Skeletal muscle tissue (tissue), 4 donors: ENCODE measurements around the gene STXBP5. TPM values are rescaled to one million over a fixed set of nuclear protein-coding genes. Genes with fewer than 3 reads are reported as not detected.

Source experiments
- H3K27ac ChIP-seq: one replicate; pipeline ENCODE4 v1.7.0; 2013; ENCODE audit warnings: mild to moderate bottlenecking, low read depth, low read length, inconsistent platforms
- H3K27me3 ChIP-seq, 3 donors: one replicate each; pipeline ENCODE4 v1.7.0; 2013; ENCODE audit warnings: low read length in 3 of 3; ENCODE audit not compliant: control insufficient read depth in 3 of 3, insufficient read depth in 3 of 3
- H3K36me3 ChIP-seq, 3 donors: one replicate each; pipeline ENCODE4 v1.7.0; 2013; ENCODE audit warnings: low read length in 3 of 3; ENCODE audit not compliant: control insufficient read depth in 3 of 3, insufficient read depth in 3 of 3
- H3K4me1 ChIP-seq, 3 donors: one replicate each; pipeline ENCODE4 v1.7.0; 2013; ENCODE audit warnings: low read length in 3 of 3, mild to moderate bottlenecking in 3 of 3; ENCODE audit not compliant: control insufficient read depth in 3 of 3, insufficient read depth in 3 of 3
- H3K4me3 ChIP-seq, 3 donors: one replicate each; pipeline ENCODE4 v1.7.0; 2013; ENCODE audit warnings: low read length in 3 of 3
- H3K9ac ChIP-seq, 3 donors: one replicate each; pipeline ENCODE4 v1.7.0; 2013; ENCODE audit warnings: low read length in 3 of 3, mild to moderate bottlenecking in 3 of 3, moderate library complexity in 2 of 3, low read depth in 1 of 3
- H3K9me3 ChIP-seq, 3 donors: one replicate each; pipeline ENCODE4 v1.7.0; 2013; ENCODE audit warnings: low read length in 3 of 3; ENCODE audit not compliant: control insufficient read depth in 3 of 3
- total RNA-seq: library from RNA; depleted of rRNA; stranded (reverse); fragments of >200 nt; gene quantifications from one replicate; pipeline ENCODE4 v1.2.3, GENCODE V29; 2014
- donor health status: Osteomylitis.

Gene STXBP5
- total RNA-seq, 1 donor from 2014 or later, result 14.6 TPM

GRCh38 chr6:147195987-147196386 is 8.2 kb upstream of the STXBP5 start:
- Histone ChIP-seq H3K27ac (no peak overlapping the region), H3K9ac (no peak overlapping the region), H3K36me3 (no peaks in the 10 kb centered on the region), H3K9me3 (no peaks in the 10 kb centered on the region), H3K4me3 (no peak overlapping the region), H3K4me1 (no peaks in the 10 kb centered on the region), H3K27me3 (no peaks in the 10 kb centered on the region)

- Histone ChIP-seq H3K27ac (no peak overlapping the region), H3K9ac (no peak overlapping the region), H3K36me3 (no peaks in the 10 kb centered on the region), H3K4me3 (no peak overlapping the region), H3K9me3 (no peaks in the 10 kb centered on the region), H3K4me1 (peaks cover 0 to 7% (median 5%) of the 10 kb centered on the region in 3 donors), H3K27me3 (no peaks in the 10 kb centered on the region)
These were observed 3.5 kb upstream of the STXBP5 start for GRCh38 chr6:147200711-147201110.

GRCh38 chr6:147201885-147202515 is 2.2 kb upstream of the STXBP5 start:
- no peaks in the 10 kb centered on the region for H3K36me3 ChIP-seq
- no peaks in the 10 kb centered on the region for H3K27me3 ChIP-seq
- no peaks in the 10 kb centered on the region for H3K9me3 ChIP-seq
- no peak overlapping the region for H3K27ac ChIP-seq
- H3K4me1 ChIP-seq, result peaks cover 0 to 10% (median 5%) of the 10 kb centered on the region in 3 donors
- peak overlapping the region in 1 of 3 donors; percentile 44 for H3K9ac ChIP-seq
- peak overlapping the region; percentile 89 to 94 (median 94) for H3K4me3 ChIP-seq

GRCh38 chr6:147202516-147203310 is 1.5 kb upstream of the STXBP5 start:
- Histone ChIP-seq H3K9me3 (no peaks in the 10 kb centered on the region), H3K36me3 (no peaks in the 10 kb centered on the region), H3K4me3 (peak overlapping the region; percentile 89 to 94 (median 94)), H3K27ac (peak overlapping the region; percentile 86), H3K9ac (peak overlapping the region; percentile 83 to 90 (median 86)), H3K4me1 (peaks cover 0 to 10% (median 5%) of the 10 kb centered on the region in 3 donors), H3K27me3 (no peaks in the 10 kb centered on the region)

- H3K27me3 ChIP-seq, result no peaks in the 10 kb centered on the region
- H3K9ac ChIP-seq, result peak overlapping the region; percentile 83 to 90 (median 86)
- H3K36me3 ChIP-seq, result no peaks in the 10 kb centered on the region
- H3K9me3 ChIP-seq, result no peaks in the 10 kb centered on the region
- peaks cover 0 to 10% (median 5%) of the 10 kb centered on the region in 3 donors for H3K4me1 ChIP-seq
- peak overlapping the region; percentile 89 to 94 (median 94) for H3K4me3 ChIP-seq
- peak overlapping the region; percentile 86 for H3K27ac ChIP-seq
These were observed 732 bp upstream of the STXBP5 start for GRCh38 chr6:147203311-147204059.

- peak overlapping the region; percentile 89 for H3K27ac ChIP-seq
- H3K27me3 ChIP-seq, result no peaks in the 10 kb centered on the region
- H3K36me3 ChIP-seq, result no peaks in the 10 kb centered on the region
- peaks cover 0 to 14% (median 7%) of the 10 kb centered on the region in 3 donors for H3K4me1 ChIP-seq
- peak overlapping the region; percentile 82 to 88 (median 87) for H3K9ac ChIP-seq
- H3K9me3 ChIP-seq, result no peaks in the 10 kb centered on the region
- peak overlapping the region; percentile 89 to 95 (median 94) for H3K4me3 ChIP-seq
These were observed 660 bp downstream of the STXBP5 start for GRCh38 chr6:147204843-147205311.

GRCh38 chr6:147205690-147206600 is 1.7 kb downstream of the STXBP5 start:
- Histone ChIP-seq H3K9me3 (no peaks in the 10 kb centered on the region), H3K4me1 (peaks cover 0 to 15% (median 8%) of the 10 kb centered on the region in 3 donors), H3K4me3 (peak overlapping the region; percentile 55 to 95 (median 89)), H3K27ac (peak overlapping the region; percentile 75), H3K27me3 (no peaks in the 10 kb centered on the region), H3K9ac (peak overlapping the region; percentile 46 to 82 (median 69)), H3K36me3 (no peaks in the 10 kb centered on the region)

GRCh38 chr6:147207351-147207750 is 3.1 kb downstream of the STXBP5 start:
- peak overlapping the region; percentile 4 to 65 (median 37) for H3K4me3 ChIP-seq
- H3K4me1 ChIP-seq, result peaks cover 0 to 15% (median 8%) of the 10 kb centered on the region in 3 donors
- H3K27me3 ChIP-seq, result no peaks in the 10 kb centered on the region
- no peaks in the 10 kb centered on the region for H3K9me3 ChIP-seq
- H3K9ac ChIP-seq, result peak overlapping the region; percentile 58 to 71 (median 67)
- H3K36me3 ChIP-seq, result no peaks in the 10 kb centered on the region
- peak overlapping the region; percentile 75 for H3K27ac ChIP-seq
